Measurements from ENCODE around the gene TMEM132D.

DNA sequence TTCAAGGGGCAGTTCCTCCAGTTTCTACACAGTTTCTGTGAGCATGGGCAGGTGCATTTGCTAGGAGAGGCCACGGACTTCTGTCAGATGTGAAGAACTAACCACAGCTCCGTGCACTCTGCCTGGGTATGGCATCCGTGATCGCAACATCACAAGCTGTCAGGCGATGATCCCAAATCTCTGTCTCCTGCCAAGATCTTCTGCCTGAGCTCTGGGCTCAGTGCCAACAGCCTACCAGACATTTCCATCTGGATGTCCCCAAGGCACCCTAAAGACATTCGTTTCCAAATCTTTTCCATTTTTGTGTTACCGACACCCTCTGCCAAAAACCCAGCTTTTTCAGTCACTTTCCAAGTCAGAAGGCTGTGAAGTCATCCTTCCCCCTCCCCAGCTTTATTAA, 758.4 kb downstream of the TMEM132D start:
- TF ChIP-seq, protein P1, sequence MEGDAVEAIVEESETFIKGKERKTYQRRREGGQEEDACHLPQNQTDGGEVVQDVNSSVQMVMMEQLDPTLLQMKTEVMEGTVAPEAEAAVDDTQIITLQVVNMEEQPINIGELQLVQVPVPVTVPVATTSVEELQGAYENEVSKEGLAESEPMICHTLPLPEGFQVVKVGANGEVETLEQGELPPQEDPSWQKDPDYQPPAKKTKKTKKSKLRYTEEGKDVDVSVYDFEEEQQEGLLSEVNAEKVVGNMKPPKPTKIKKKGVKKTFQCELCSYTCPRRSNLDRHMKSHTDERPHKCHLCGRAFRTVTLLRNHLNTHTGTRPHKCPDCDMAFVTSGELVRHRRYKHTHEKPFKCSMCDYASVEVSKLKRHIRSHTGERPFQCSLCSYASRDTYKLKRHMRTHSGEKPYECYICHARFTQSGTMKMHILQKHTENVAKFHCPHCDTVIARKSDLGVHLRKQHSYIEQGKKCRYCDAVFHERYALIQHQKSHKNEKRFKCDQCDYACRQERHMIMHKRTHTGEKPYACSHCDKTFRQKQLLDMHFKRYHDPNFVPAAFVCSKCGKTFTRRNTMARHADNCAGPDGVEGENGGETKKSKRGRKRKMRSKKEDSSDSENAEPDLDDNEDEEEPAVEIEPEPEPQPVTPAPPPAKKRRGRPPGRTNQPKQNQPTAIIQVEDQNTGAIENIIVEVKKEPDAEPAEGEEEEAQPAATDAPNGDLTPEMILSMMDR (IDR thresholded peaks at IDR 0.05; ENCODE audit: insufficient read depth, low read length, poor library complexity, severe bottlenecking), result no peak
- no peak for TF ChIP-seq EZH2phosphoT487 (conservative IDR thresholded peaks at IDR 0.05; ENCODE audit: low read length)

Data from SU-DHL-6 (cell line).